ENCODE measurements around the gene STAG1. TPM values are rescaled to one million over a fixed set of nuclear protein-coding genes. Genes with fewer than 3 reads are reported as not detected.

The STAG1 gene
- total and polyA plus RNA-seq, 2 experiments from 2014 or later = 12.4 to 41.1 TPM

GRCh38 chr3:136404056-136404455 is 348.1 kb downstream of the STAG1 start:
- 78% methylated on average over 2 of the region's 2 CpGs for WGBS (ENCODE audit: low lambda C conversion rate, missing lambda C conversion rate)
- no peaks in the 10 kb centered on the region for H3K79me2 ChIP-seq
- TF ChIP-seq EZH2 (IDR thresholded peaks at IDR 0.05; ENCODE audit: borderline replicate concordance) (no peak), EZH2phosphoT487 (IDR thresholded peaks at IDR 0.05; ENCODE audit: low read depth, severe bottlenecking, unreplicated experiment) (no peak)
- TF ChIP-seq, protein P1, sequence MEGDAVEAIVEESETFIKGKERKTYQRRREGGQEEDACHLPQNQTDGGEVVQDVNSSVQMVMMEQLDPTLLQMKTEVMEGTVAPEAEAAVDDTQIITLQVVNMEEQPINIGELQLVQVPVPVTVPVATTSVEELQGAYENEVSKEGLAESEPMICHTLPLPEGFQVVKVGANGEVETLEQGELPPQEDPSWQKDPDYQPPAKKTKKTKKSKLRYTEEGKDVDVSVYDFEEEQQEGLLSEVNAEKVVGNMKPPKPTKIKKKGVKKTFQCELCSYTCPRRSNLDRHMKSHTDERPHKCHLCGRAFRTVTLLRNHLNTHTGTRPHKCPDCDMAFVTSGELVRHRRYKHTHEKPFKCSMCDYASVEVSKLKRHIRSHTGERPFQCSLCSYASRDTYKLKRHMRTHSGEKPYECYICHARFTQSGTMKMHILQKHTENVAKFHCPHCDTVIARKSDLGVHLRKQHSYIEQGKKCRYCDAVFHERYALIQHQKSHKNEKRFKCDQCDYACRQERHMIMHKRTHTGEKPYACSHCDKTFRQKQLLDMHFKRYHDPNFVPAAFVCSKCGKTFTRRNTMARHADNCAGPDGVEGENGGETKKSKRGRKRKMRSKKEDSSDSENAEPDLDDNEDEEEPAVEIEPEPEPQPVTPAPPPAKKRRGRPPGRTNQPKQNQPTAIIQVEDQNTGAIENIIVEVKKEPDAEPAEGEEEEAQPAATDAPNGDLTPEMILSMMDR (IDR thresholded peaks at IDR 0.05; ENCODE audit: poor library complexity) = no peak

GRCh38 chr3:136396916-136397315 is 355.3 kb downstream of the STAG1 start:
- DNase-seq (ENCODE audit: low spot score) = no peak
- H3K36me3 ChIP-seq (replicated peaks; ENCODE audit: insufficient read depth, low read depth) = no peaks in the 10 kb centered on the region
- H3K27me3 ChIP-seq = no peaks in the 10 kb centered on the region
- no peaks in the 10 kb centered on the region for H3K9me3 ChIP-seq (ENCODE audit: low read depth)
- no peaks in the 10 kb centered on the region for H3K4me1 ChIP-seq (ENCODE audit: insufficient read depth)
- TF ChIP-seq EZH2 (IDR thresholded peaks at IDR 0.05; ENCODE audit: borderline replicate concordance) (no peak), EZH2phosphoT487 (IDR thresholded peaks at IDR 0.05; ENCODE audit: low read depth, severe bottlenecking, unreplicated experiment) (no peak)
- TF ChIP-seq, protein P1 (IDR thresholded peaks at IDR 0.05; ENCODE audit: poor library complexity) = no peak
- H3K4me3 ChIP-seq = no peak overlapping the region
- H3K4me2 ChIP-seq = no peak overlapping the region
- no peaks in the 10 kb centered on the region for H4K20me1 ChIP-seq (ENCODE audit: insufficient read depth, poor library complexity, severe bottlenecking)
- H3K79me2 ChIP-seq = no peaks in the 10 kb centered on the region
- H2AFZ ChIP-seq = no peak overlapping the region
- H3K9me2 ChIP-seq (replicated peaks; ENCODE audit: insufficient read depth) = no peaks in the 10 kb centered on the region
- H3K27ac ChIP-seq = no peak overlapping the region

More at GRCh38 chr3:136404056-136404455, 348.1 kb downstream of the STAG1 start:
- H3K9me3 ChIP-seq (ENCODE audit: low read depth) = no peaks in the 10 kb centered on the region
- no peak for DNase-seq (ENCODE audit: low spot score)
- H3K36me3 ChIP-seq (replicated peaks; ENCODE audit: insufficient read depth, low read depth) = no peaks in the 10 kb centered on the region
- no peak overlapping the region for H2AFZ ChIP-seq
- H4K20me1 ChIP-seq (ENCODE audit: insufficient read depth, poor library complexity, severe bottlenecking) = no peaks in the 10 kb centered on the region
- no peaks in the 10 kb centered on the region for H3K9me2 ChIP-seq (replicated peaks; ENCODE audit: insufficient read depth)
- H3K4me2 ChIP-seq = no peak overlapping the region
- H3K4me1 ChIP-seq (ENCODE audit: insufficient read depth) = no peaks in the 10 kb centered on the region
- H3K27me3 ChIP-seq = no peaks in the 10 kb centered on the region
- no peak overlapping the region for H3K27ac ChIP-seq
- H3K4me3 ChIP-seq = no peak overlapping the region

DNA sequence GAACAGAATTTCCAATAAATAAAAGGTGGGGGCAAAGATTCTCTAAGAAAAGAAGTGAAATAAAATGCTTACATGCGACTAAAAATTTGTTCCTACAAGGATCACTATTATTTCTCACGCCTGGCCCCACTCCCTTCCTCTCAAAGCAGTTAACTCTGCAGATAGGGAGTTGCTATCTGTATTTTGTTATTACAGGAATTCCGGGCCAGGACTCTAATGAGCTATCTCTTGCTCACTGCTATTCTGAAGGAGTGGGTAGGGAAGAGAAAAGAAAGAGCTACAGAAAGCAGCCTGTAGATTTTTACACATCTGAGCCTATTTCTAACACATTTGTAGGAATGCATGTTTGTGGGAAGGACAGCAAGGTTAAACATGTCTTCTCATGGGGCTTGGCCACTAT is 361.6 kb downstream of the STAG1 start:
- no peaks in the 10 kb centered on the region for H4K20me1 ChIP-seq (ENCODE audit: insufficient read depth, poor library complexity, severe bottlenecking)
- no peaks in the 10 kb centered on the region for H3K79me2 ChIP-seq
- H3K9me2 ChIP-seq (replicated peaks; ENCODE audit: insufficient read depth) = no peaks in the 10 kb centered on the region
- H3K4me3 ChIP-seq = no peak overlapping the region
- H2AFZ ChIP-seq = no peak overlapping the region
- no peak for DNase-seq (ENCODE audit: low spot score)
- TF ChIP-seq, protein P1 (IDR thresholded peaks at IDR 0.05; ENCODE audit: poor library complexity) = no peak
- no peak for TF ChIP-seq EZH2phosphoT487 (IDR thresholded peaks at IDR 0.05; ENCODE audit: low read depth, severe bottlenecking, unreplicated experiment)
- no peak for TF ChIP-seq EZH2 (IDR thresholded peaks at IDR 0.05; ENCODE audit: borderline replicate concordance)
- H3K27me3 ChIP-seq = no peaks in the 10 kb centered on the region
- no peak overlapping the region for H3K27ac ChIP-seq
- 89% methylated on average over 3 of the region's 3 CpGs for WGBS (ENCODE audit: low lambda C conversion rate, missing lambda C conversion rate)
- no peaks in the 10 kb centered on the region for H3K9me3 ChIP-seq (ENCODE audit: low read depth)
- H3K4me2 ChIP-seq = no peak overlapping the region
- H3K4me1 ChIP-seq (ENCODE audit: insufficient read depth) = no peaks in the 10 kb centered on the region
- H3K36me3 ChIP-seq (replicated peaks; ENCODE audit: insufficient read depth, low read depth) = no peaks in the 10 kb centered on the region

DNA sequence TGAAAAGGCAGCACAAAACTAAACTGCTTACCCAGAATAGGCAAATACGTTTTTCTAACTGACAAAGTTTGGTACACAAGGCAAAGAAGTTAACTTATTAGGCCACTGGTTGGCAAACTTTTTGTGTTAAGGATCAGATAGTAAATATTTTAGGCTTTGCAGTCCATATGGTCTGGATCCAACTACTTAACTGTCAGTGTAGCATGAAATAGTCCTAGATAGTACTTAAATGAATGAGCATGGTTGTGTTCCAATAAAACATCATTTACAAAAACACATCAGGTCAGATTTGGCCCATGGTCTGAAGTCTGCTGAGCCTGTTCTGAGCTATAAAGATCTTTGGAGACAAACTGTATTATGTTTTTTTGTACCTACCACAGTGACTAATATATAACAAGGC is 365.1 kb downstream of the STAG1 start:
- TF ChIP-seq, protein P1 (IDR thresholded peaks at IDR 0.05; ENCODE audit: poor library complexity) = no peak
- TF ChIP-seq EZH2phosphoT487 (IDR thresholded peaks at IDR 0.05; ENCODE audit: low read depth, severe bottlenecking, unreplicated experiment) = no peak
- TF ChIP-seq EZH2 (IDR thresholded peaks at IDR 0.05; ENCODE audit: borderline replicate concordance) = no peak
- H3K4me2 ChIP-seq = no peak overlapping the region
- H3K36me3 ChIP-seq (replicated peaks; ENCODE audit: insufficient read depth, low read depth) = no peaks in the 10 kb centered on the region
- no peaks in the 10 kb centered on the region for H3K9me2 ChIP-seq (replicated peaks; ENCODE audit: insufficient read depth)
- no peaks in the 10 kb centered on the region for H3K9me3 ChIP-seq (ENCODE audit: low read depth)
- H3K27me3 ChIP-seq = no peaks in the 10 kb centered on the region
- no peaks in the 10 kb centered on the region for H4K20me1 ChIP-seq (ENCODE audit: insufficient read depth, poor library complexity, severe bottlenecking)
- WGBS (ENCODE audit: low lambda C conversion rate, missing lambda C conversion rate) = 57% methylated on average over 1 of the region's 1 CpG
- no peaks in the 10 kb centered on the region for H3K79me2 ChIP-seq
- no peak overlapping the region for H2AFZ ChIP-seq
- no peak for DNase-seq (ENCODE audit: low spot score)
- H3K4me3 ChIP-seq = no peak overlapping the region
- H3K4me1 ChIP-seq (ENCODE audit: insufficient read depth) = no peaks in the 10 kb centered on the region
- no peak overlapping the region for H3K27ac ChIP-seq

All from hepatocyte (in vitro differentiated cells).